Adrenal gland (tissue), 12 donors: ENCODE data around the gene ERLIN1. TPM values are rescaled to one million over a fixed set of nuclear protein-coding genes. Genes with fewer than 3 reads are reported as not detected.

Experiments used
- DNase-seq, 7 donors: peaks; one replicate each; pipeline ENCODE4 v3.0.0-alpha.2; 2019 to 2020
- H3K27ac ChIP-seq, 5 donors: fragments of 200-600 bp; sonication (generic) in 4 of 5; 1 replicate in 3 of 5; 2 replicates in 2 of 5; pipeline versions ENCODE4 v1.5.1 to v1.8.0; 2016 to 2020; ENCODE audit warnings: mild to moderate bottlenecking in 1 of 5
- H3K27me3 ChIP-seq: fragments of 200-600 bp; 2 replicates; pipeline ENCODE4 v1.8.0; 2021
- H3K36me3 ChIP-seq, 2 donors: fragments of 200-600 bp; replicated peaks in 1 of 2; 1 replicate in 1 of 2; 2 replicates in 1 of 2; pipeline versions ENCODE4 v1.5.1 to v1.8.0; 2018 to 2022
- H3K4me1 ChIP-seq, 2 donors: fragments of 200-600 bp; replicated peaks in 1 of 2; 1 replicate in 1 of 2; 2 replicates in 1 of 2; pipeline versions ENCODE4 v1.5.1 to v1.8.0; 2018 to 2021
- H3K4me3 ChIP-seq, 4 donors: fragments of 200-600 bp; sonication (generic) in 3 of 4; one replicate each; pipeline ENCODE4 v1.5.1; 2016 to 2018
- H3K9me3 ChIP-seq, 3 donors: fragments of 200-600 bp; sonication (generic) in 1 of 3; replicated peaks in 1 of 3; 1 replicate in 2 of 3; 2 replicates in 1 of 3; pipeline versions ENCODE4 v1.5.1 to v1.8.0; 2016 to 2021
- CTCF ChIP-seq, 6 experiments: fragments of 450-650 bp in 4 of 6; fragments of 200-600 bp in 2 of 6; sonication (generic) in 1 of 6; IDR thresholded peaks; 1 replicate in 5 of 6; 2 replicates in 1 of 6; pipeline versions ENCODE4 v1.5.1 to v1.8.0; 2016 to 2021; ENCODE audit warnings: antibody characterized with exemption in 6 of 6, mild to moderate bottlenecking in 2 of 6, moderate library complexity in 1 of 6
- POLR2A ChIP-seq, 2 donors: fragments of 450-650 bp; IDR thresholded peaks; one replicate each; pipeline ENCODE4 v1.6.1; 2017; ENCODE audit warnings: antibody characterized with exemption in 2 of 2, mild to moderate bottlenecking in 2 of 2, moderate library complexity in 1 of 2
- WGBS, 4 donors: extraction: QIAGEN DNeasy Blood & Tissue Kit in 2 of 4; methylation state at CpG; one replicate each; pipeline versions ENCODE4 v1.1.5 to v1.1.7; 2013 to 2017; 5-methylcytosine and 5-hydroxymethylcytosine counted together
- intact Hi-C, 2 donors: fragments of 100-400 bp; cut with DNase I; formaldehyde crosslinking; loops; one replicate each; pipeline versions ENCODE4 v1.14.1 to v1.15.0; 2022 to 2023
- polyA plus RNA-seq, 3 donors: library from polyadenylated mRNA; stranded (reverse); fragments of 200-250 nt in 2 of 3; fragments of 350-450 nt in 1 of 3; fragmentation: Illumina TruSeq in 1 of 3; extraction: RNeasy Lipid Tissue Mini Kit (QIAGEN cat#74804) in 1 of 3; gene quantifications; one replicate each; pipeline ENCODE4 v1.2.3, GENCODE V29; 2013 to 2014
- total RNA-seq, 9 donors: library from RNA; depleted of rRNA in 4 of 9; stranded (reverse); fragments of >200 nt in 4 of 9; fragments of 120-200 nt in 1 of 9; fragmentation: NEBNext Ultra II Directional in 1 of 9; extraction: Animal tissue kit (Norgen Biotek cat#: 25700) in 1 of 9; gene quantifications; one replicate each; pipeline versions ENCODE4 v1.1.0 to v1.2.4, GENCODE V29; 2013 to 2023
- donor health status: healthy with polysubstance abuse.
- donor health status: Bipolar disorder and iron deficiency.
- donor health status: DM: yes; HTN: yes; CAD: no.
- donor health status: DM: no; HTN: no; CAD: no.
- donor health status: DM: no; HTN: no; CAD: no.
- donor health status: DM: yes; HTN: yes; CAD: no.

The ERLIN1 gene
- total and polyA plus RNA-seq, 12 donors = 3.6 to 32.8 (median 19.2) TPM

DNA sequence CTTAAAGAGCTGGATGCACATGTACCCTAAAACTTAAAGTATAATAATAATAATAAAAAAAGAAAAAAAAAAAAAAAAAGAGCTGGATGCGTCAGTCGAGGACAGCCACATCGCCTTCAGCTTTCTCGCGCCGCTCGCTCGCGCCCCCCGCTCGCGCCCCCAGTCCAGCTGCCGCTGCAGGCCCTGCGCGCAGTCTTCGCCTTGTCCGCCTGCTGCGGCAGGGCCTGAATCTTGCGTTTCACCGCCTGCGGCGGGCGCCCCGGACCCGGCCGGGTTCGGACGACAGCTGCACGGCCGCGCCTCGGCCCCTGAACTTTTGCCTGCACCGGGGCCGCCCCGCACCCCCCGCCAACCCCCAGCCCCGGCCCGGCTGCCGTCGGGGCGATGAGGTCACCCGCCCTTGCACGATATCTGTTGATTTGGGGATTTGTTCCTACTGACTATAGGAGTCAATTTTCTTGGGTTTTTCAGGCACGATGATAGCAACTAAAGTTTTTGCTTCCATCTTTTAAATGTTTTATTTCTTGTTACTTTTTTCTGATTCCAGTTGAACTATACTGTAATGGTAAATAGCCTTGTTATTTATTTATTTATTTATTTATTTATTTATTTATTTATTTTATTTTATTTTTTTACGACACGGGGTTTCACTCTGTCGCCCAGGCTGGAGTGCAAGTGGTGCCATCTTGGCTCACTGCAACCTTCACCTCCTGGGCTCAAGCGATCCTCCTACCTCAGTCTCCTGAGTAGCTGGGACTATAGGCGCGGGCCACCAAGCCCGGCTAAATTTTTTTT, 70.7 kb downstream of the ERLIN1 start:
- Histone ChIP-seq H3K9me3 (no peaks in the 10 kb centered on the region), H3K27ac (no peak overlapping the region), H3K4me1 (peaks cover 0 to 3% of the 10 kb centered on the region in 2 donors), H3K4me3 (no peak overlapping the region), H3K36me3 (no peaks in the 10 kb centered on the region), H3K27me3 (peaks cover 17% of the 10 kb centered on the region)
- TF ChIP-seq CTCF (IDR thresholded peaks at IDR 0.05) (no peak), POLR2A (IDR thresholded peaks at IDR 0.05) (no peak)
- DNase-seq = no peak
- intact Hi-C loops = no loop called here
- 25 to 43% (median 30%) methylated on average over 28 to 51 of the region's 51 CpGs for WGBS, 4 donors

DNA sequence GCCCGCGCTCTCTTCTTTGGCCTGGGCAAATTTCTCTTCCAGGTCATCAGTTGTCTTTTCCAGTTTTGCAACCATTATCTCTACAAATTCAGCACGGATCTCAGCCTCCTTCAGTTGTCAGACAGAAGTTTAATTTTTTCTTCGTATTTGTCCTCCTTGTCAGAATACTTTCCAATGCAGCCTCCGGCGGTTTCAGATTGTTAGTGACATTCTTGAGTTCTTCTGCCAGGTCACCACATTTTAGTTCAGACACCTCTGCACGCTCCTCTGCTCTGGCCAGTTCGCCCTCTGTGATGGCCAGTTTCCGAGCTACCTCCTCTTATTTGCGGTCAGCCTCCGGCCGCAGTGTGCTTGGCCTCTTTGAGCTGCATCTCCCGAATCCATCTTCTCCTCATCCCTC, 71.4 kb downstream of the ERLIN1 start:
- intact Hi-C loops = no loop called here
- 90 to 95% (median 93%) methylated on average over 13 of the region's 13 CpGs for WGBS, 4 donors
- Histone ChIP-seq H3K27ac (no peak overlapping the region), H3K4me3 (no peak overlapping the region), H3K9me3 (no peaks in the 10 kb centered on the region), H3K4me1 (peaks cover 0 to 3% of the 10 kb centered on the region in 2 donors), H3K27me3 (peaks cover 17% of the 10 kb centered on the region), H3K36me3 (no peaks in the 10 kb centered on the region)
- TF ChIP-seq CTCF (IDR thresholded peaks at IDR 0.05) = no peak
- TF ChIP-seq POLR2A (IDR thresholded peaks at IDR 0.05) = no peak
- no peak for DNase-seq

GRCh38 chr10:100109670-100110069, 76.2 kb downstream of the ERLIN1 start:
- intact Hi-C loops = no loop called here
- Histone ChIP-seq H3K4me3 (no peak overlapping the region), H3K9me3 (no peaks in the 10 kb centered on the region), H3K27ac (no peak overlapping the region), H3K4me1 (no peaks in the 10 kb centered on the region), H3K36me3 (no peaks in the 10 kb centered on the region), H3K27me3 (peaks cover 2% of the 10 kb centered on the region)
- DNase-seq = no peak
- TF ChIP-seq POLR2A (IDR thresholded peaks at IDR 0.05) (no peak), CTCF (IDR thresholded peaks at IDR 0.05) (no peak)
- WGBS, 4 donors = 47 to 60% (median 53%) methylated on average over 3 of the region's 3 CpGs

DNA sequence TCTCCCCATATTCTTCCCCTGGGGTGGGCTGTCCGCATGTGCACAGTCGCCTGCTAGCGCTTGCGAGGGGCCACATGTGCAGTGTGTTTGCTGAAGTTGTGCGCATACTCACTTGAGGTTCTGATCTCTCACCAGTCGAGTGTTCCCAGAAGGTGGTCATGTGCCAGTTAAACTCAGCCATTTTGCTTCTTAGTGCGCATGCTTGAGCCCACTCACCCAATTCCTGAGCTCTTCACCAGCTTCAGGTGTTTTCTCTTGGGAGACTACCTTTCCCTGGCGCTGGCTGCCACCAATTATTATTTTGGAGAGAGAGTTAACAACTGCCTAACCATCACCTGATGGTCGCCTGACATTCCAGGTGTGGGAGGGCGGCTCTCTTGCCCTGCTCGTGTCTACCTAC, 79.0 kb downstream of the ERLIN1 start:
- TF ChIP-seq POLR2A (IDR thresholded peaks at IDR 0.05) (no peak), CTCF (IDR thresholded peaks at IDR 0.05) (no peak)
- Histone ChIP-seq H3K27me3 (no peaks in the 10 kb centered on the region), H3K4me3 (no peak overlapping the region), H3K9me3 (no peaks in the 10 kb centered on the region), H3K4me1 (no peaks in the 10 kb centered on the region), H3K36me3 (no peaks in the 10 kb centered on the region), H3K27ac (no peak overlapping the region)
- DNase-seq = no peak
- 73 to 79% (median 75%) methylated on average over 8 to 11 of the region's 11 CpGs for WGBS, 4 donors
- intact Hi-C loops = no loop called here
